GM12801 (cell line): ENCODE data around the gene CAPN7.

Experiments used
- TF ChIP-seq, protein P1 (sequence below): IDR thresholded peaks from one replicate; pipeline ENCODE4 v1.5.1; 2011; ENCODE audit warnings: control low read depth; ENCODE audit not compliant: insufficient read length; ENCODE audit errors: extremely low read depth

Gene CAPN7

DNA sequence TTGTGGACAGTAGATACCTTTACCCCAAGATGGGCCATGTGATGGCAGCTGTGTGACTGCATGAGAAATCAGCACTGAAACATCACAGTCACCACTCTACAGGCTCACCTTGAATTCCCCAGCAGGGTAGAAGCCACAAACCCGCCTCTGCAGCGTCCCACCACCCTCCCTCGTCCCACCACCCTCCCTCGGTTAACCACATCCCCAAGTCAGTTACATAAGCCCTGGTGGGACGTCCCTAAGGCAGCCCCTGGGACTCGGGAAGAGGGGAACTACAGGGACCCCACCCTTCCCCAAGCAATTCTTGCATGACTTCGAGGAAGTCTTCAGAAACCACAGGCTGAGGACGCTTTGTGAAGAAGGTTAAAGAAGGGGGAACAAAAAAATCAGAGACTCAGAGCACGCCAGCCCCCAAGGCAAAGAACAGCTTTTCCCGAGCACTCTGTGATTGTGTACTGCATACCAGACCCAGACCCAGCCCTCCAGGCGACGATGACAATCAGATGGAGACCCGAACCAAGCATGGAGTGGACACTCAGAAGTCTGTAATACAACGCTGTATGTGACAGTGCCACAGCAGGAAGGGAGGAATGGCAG is 65.8 kb downstream of the CAPN7 start:
- TF ChIP-seq, protein P1, sequence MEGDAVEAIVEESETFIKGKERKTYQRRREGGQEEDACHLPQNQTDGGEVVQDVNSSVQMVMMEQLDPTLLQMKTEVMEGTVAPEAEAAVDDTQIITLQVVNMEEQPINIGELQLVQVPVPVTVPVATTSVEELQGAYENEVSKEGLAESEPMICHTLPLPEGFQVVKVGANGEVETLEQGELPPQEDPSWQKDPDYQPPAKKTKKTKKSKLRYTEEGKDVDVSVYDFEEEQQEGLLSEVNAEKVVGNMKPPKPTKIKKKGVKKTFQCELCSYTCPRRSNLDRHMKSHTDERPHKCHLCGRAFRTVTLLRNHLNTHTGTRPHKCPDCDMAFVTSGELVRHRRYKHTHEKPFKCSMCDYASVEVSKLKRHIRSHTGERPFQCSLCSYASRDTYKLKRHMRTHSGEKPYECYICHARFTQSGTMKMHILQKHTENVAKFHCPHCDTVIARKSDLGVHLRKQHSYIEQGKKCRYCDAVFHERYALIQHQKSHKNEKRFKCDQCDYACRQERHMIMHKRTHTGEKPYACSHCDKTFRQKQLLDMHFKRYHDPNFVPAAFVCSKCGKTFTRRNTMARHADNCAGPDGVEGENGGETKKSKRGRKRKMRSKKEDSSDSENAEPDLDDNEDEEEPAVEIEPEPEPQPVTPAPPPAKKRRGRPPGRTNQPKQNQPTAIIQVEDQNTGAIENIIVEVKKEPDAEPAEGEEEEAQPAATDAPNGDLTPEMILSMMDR = no peak

DNA sequence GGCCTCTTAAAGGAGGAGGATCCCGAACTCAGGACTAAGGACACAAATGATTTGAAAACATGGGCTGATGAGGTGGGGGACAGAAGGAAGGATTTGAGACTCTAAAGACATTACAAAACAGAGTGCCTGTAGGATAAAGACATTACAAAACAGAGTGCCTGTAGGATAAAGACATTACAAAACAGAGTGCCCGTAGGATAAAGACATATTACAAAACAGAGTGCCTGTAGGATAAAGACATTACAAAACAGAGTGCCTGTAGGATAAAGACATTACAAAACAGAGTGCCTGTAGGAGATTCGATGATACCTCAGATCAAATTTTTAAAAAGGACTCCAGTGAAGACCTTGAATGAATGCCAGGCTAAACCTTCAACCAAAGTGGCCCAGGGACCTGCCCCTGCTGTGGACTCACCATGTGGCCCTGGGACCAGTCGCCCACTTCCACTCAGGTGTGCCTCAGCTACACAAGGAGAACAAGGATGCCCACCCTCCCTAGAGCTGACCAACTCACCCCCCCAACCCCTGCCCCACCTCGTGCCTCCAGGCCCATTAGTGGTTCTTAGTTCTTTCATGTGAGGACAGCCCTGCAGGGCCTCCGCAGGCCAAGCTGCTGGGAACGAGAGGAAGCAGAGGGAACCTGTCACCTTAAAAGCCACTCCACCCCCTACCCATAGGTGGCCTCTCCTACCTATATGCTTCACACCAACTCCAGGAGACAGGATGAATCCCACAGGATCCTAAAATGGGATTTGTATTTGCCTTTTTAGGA is 66.6 kb downstream of the CAPN7 start:
- TF ChIP-seq, protein P1 = no peak

DNA sequence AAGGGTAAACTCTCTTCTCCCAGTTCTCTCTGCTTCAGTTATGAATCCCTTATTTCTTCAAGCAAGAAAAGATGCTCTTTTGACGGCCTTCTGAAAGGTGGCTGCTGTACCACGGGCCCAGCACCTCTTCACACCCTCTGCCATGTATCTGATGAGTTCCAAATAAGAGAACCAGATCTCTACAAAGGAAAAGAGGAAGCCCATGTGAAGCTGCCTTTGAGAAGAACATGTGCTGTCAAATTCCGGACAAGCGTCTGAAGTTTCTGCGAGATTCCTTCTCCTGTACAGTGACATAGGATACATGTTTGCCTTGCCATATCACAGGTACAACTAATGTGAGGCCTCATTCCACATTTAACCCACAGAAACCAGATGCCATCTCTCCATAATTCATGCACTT is 67.2 kb downstream of the CAPN7 start:
- TF ChIP-seq, protein P1 = no peak

DNA sequence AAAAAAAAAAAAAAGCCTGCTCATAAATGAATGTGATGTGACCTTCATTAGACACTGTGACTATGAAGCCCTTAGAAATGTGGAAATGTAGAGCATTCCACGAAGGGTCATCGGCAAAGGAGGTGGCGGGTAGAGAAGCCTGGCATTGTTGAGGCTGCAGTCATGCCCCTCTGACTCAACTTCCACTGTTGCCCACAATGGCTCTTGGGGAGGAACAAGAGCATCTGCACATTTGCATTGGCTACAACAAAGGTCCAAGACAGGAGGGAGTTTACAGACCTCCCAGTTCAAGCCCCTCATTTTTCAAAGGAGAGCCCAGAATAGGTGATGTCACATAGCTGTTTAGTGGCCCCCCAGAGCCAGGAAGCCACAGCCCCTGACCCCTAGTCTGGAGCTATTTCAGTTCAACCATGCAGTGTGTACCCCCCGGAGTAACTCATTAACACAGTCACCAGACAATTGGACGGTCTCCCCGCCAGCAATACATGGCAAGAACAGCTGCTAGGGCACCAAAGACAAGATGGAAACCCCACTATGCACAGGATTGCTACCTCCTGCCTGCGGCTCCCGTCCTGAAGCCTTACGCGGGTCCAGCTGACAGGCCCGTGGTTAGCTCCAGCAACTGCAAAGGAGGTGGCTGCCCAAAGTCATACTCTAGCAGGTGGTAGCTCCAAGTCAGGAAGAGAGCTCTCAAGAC is 70.1 kb downstream of the CAPN7 start:
- TF ChIP-seq, protein P1 = no peak

DNA sequence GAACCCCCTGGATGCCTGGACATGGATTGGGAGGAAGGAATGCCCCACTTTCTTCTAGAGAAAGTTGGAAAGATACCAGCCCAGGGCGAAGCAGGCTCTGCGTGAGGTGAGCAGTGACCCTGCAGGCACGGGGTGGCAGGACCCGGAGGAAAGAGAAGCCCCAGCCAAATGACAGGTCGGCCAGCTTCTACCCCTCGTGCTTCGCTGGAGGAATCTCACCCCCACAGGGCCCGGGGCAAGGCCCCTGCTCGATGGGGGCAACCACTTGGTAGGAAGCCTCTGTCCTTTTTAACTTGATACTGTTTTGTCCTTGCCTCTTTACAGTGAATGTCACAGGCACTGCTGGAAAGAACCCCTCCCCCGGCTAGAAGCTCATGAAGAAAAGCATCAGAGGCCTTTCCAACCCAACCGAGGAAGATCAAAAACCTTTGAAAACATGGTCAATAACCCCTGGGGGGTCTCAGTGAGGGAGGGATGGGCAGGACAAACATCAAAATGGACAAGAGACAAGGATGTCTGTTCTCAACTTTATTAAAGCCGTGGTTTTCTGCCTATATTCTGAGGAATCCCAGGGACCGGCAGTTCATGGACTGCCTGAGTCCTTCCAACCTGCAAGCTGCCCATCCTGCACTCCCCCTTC is 71.9 kb downstream of the CAPN7 start:
- TF ChIP-seq, protein P1 = no peak

DNA sequence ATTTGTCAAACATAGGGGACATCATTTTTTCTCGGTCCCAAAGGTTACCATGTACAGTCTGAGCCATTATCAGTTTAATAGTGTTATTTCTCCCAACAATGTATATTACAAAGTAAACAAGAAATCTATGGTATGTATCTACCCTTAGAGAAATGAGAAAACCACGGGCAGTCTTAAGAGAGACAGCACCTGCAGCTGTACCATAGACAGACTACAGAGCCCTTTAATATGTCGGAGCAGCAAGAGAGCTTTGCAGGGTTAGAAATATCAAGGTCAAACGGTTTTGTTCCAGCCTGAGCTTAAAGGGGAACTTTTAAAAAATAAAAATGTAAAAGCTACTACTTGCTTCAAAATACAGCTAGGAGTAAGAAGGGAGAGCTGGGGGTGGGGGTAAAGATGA is 73.2 kb downstream of the CAPN7 start:
- TF ChIP-seq, protein P1 = no peak
